Measurements from ENCODE around the gene DRGX.

DRGX gene

DNA sequence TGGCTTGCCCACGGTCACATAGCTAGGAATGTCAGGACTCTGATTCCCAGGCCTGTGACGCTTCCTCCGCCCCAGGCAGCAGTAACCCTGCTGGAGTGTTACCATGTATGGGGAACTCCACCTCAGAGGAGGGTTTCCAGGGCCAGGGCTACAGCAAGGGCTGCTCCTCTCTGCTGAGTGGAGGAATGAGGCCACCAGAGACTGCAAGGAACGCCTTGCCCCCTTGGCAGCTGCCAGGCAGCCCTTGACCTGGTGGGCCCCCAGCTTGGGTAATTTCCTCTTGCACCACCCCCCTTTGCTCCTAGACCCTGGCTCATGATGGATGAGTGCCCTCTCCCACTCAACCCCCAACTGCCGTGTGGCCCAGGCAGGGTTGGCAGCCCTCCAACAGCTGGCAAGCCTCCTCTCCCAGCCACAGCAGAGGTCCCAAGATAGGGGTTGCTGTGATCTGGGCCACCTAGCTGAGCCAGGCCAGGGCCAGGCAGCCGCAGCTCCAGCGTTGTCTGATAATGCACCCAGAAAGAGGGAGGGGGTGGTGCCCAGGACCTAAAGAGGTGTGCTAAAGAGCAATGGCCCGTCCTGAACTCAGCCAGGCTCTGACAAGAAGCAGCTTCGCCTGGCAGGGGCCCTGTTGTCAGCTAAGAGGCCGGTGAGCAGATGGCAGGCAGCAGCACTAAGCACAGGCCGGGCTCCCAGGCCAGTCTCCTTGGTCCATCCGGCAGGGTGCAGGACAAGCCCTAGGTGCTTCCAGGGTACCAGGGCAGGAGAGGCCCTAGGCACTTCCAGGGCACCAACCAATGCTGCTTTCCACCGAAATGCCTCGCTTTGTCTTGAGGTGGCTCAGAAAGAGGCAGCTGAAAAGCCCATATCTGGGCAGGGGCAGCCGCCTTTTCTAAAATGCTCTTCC is 35.4 kb downstream of the DRGX start:
- no peak for DNase-seq

- no peak for DNase-seq
These were observed 36.3 kb downstream of the DRGX start for GRCh38 chr10:49359349-49360270.

DNA sequence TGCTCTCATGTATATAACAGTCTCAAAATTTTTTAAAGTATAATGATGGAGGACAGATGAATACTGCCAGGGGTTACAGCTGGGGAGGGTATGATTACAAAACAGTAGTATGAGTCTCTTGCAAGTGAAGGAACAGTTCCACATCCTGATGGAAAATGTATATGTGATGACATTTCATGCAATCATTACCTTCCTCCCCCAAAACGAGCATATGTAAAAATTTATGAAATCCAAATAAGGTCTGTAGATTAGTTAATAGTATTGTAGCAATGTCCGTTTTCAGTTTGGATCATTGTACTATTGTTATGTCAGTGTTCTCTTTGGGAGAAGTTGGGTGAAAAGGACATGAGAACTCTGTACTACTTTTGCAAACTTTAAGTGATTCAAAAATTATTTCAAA is 38.0 kb downstream of the DRGX start:
- DNase-seq: no peak

GRCh38 chr10:49356944-49357343 is 38.9 kb downstream of the DRGX start:
- DNase-seq: no peak

DNA sequence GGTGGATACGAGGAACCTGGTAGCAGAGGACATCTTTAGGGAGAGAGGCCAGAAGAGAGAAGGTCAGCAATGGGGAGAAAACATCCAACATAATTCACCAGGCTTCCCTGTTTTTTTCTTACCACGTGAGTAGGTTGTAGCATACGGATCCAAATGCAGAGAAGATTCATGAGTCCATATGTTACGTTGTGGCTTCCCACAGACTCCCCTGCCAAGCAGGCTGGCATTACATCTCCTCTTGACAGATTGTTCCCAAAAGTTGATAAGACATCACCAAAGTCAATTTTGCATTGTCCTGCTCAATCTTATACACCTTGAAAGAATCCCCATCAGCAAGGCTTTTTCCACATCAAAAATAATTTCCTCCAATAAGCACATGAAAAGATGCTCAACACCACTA is 39.7 kb downstream of the DRGX start:
- no peak for DNase-seq

DNA sequence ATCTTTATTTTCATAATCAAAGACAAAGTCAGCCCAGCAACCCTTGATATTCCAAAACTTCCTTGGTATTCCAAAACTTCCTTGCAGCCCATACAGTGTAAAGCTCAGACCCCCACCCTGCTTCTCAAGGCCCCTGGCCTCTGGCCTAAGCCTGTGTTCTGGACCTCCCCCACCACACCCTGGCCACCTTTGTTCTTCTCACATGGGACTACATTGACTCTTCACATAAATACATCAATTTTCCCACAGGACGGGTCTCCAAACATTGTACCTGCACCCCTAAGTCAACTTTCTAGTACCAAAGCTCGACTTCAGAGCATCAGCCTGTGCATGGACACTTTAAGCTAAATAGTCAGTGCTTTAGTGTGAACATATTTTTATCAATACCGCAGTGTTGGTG is 40.7 kb downstream of the DRGX start:
- DNase-seq: no peak

GRCh38 chr10:49354593-49354992 is 41.3 kb downstream of the DRGX start:
- no peak for DNase-seq

DNA sequence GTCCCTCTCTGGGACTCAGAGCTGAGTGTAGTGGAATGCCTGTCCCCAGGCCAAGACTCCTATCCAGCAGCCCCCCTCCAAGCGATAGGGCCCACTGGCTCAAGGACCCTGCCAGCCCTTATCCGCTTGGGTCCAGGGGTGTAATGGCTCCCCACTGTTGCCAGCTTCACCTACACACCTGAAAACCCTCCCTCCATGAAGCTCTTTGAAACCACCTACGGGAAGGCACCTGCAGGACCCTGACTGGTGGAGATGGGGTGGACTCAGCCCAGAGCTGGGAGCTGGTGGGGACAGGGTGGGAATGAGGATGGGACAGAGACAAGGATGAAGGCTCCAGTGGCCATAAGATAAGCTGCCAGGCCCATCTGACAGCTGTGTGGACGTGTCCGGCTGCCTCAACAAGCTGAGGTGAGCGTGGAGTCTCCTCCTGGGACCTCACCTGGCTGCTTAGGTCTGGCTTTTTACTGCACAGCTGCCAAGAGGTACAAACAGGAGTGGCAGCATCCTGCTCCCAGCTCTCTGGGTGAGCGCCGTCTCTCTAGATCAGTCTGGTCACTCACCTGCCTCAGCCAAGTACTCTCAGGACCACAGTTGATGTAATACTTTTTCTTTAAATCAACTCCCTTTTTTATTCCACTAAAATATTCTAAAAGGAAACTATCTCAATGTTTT is 41.9 kb downstream of the DRGX start:
- DNase-seq: no peak

DNA sequence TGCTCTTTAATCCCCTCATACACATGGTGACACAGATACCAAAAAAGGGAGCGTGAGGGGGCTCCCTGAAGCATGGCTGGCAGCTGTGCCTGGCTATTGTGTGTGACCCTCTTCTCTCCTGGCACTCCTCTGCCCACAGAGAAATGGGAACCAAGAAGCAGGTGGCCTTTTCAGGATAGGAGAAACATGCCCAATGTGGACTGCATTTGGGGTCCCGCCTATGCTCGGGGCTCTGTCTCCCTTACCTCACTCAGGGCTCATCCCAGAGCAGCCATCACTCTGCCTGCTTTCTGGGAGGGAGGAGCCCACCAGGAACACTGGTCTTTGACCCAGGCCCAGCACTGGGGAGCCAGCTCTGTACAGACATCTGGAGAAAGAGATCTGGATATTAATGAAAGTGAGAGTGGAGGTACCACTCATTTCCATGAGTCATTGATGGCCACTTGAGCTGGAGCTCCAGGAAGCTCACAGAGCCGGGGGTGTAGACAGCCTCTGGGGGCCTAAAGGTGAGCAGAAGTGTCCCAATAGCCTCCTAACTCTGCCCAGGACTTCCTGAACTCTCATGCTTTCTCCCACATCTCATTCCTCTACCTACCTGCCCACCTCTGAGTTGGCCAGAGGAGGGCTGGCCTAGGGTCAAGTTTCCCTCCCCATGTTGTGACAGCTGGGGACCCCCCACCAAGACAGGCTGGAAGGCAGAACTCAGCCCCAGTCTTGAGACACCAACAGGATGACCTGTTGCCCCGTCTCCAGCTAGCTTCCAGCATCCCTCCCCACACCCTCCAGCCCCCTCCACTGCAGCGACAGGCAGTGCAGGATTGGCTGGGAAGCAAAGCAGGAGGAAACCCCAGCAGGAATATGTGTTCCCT is 42.6 kb downstream of the DRGX start:
- DNase-seq: no peak

DNA sequence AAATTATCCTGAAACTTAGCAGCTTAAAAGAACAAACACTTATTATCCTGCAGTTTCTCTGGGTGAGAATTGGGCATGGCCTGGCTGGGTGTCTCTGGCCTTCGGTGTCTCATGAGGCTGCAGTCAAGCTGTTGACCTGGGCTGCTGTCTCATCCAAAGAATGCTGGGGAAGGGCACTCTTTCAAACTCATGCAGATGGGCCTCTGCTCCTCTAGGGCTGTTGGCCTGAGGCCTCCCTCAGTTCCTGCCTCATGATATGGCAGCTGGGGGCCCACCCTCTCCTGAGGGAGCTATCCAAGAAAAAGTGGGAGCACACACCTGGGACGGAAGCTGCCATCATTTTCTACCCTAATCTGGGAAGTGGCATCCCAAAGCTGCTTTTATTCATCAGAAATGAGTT is 43.6 kb downstream of the DRGX start:
- DNase-seq: no peak

DNA sequence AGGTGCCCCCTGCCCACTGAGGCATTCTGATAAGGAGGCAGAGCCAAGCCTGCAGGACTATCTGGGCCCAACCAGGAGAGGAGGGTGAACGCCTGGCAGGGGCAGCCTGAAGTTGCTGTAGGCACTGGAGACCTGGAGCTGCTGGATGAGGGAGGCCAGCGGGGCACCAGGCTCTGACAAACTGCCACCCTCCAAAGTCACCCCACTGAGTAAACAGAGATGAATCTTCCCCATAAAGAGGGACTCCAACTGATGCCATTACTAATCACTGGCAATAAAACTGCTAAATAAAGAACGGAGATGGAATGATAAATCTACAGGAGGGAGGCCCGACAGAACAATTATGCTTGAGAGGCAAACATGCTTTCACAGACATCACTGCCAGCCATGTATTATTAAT is 44.2 kb downstream of the DRGX start:
- no peak for DNase-seq

DNA sequence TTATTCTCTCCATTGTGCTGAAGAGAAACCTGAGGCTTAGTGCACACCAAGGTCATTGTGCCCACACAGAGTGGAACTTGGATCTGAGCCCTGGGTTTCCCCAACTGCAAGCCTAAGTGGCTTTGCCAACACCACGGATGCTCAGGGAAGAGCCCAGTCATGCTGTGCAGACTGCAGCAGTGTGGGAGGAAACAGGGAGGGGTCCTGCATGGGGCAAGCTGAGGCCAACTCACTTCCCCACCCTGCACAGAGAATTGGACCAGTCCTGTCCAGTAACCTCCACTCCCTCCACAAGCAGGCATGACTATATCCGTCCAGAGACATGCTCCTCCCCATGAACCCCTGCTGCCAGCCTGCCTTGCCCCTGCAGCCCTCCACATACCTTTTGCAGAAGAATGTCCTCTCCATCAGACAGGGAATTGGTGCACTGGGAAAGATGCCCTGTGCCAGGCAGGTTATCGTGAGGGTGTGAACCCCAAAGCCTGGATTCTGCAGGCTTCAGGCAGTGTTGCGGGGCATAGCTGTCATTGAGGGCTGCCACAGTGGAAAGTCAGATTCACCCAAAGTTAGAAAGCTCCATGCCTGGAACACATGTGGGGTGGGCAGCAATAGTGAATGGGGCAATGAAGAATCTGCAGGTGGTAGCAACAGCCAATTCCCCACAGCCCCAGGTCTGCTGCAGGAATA is 44.9 kb downstream of the DRGX start:
- DNase-seq: no peak

GRCh38 chr10:49350138-49350537 is 45.8 kb downstream of the DRGX start:
- no peak for DNase-seq

DNA sequence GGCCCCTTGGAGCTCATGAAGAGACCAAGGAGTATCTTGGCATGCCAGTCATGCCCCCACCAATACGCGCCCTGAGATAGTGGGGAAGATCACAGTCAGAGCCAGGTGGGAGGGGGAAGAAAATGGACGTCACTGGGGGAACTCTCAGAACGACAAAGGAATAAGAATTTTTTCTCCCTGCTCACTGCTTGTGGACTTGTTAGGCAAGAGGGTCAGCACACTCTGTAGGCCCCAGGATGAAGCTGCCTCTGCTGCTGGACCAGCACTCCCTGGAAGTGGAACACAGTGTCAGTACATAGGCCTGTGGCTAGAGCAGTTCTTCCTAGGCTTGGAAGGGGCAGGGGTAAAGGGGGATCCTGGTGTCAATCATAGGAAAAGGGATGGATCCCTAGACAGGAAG is 46.5 kb downstream of the DRGX start:
- no peak for DNase-seq

DNA sequence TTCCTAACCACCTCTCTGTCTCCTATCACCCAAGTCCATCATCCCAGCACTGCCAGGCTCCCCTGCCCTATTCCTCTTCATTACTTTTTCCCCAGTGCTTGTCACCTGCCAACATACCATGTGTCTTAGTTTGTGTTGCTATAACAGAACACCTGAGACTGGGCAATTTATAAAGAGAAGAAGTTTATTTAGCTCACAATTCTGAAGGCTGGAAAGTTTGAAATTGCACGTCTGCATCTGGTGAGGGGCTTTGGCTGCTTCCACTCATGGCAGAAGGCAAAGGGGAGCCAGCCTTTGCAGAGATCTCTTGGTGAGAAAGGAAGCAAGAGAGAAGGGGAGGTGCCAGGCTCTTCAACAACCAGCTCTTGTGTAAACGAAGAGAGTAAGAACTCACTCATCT is 47.3 kb downstream of the DRGX start:
- no peak for DNase-seq

GRCh38 chr10:49347827-49348226 is 48.1 kb downstream of the DRGX start:
- DNase-seq: no peak

DNA sequence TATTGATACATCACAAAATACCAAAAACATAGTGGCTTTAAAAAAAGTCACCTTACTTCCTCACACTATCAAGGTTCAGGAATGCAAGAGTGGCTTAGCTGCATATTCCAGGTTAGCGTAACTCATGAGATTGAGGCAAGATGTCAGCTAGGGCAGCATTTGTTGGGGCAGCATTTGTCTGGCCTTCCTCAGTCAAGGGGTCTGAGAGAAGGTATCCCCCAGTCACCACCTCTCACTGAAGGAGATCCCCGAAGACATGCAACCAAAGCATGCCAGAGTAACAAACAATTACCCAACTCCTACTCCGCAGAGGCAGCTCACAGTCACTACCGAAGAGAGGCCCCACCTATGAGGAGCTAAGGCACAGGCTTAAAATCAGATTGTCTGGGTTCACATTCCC is 48.5 kb downstream of the DRGX start:
- no peak for DNase-seq

- DNase-seq: no peak
These were observed 51.0 kb downstream of the DRGX start for GRCh38 chr10:49344840-49345239.

DNA sequence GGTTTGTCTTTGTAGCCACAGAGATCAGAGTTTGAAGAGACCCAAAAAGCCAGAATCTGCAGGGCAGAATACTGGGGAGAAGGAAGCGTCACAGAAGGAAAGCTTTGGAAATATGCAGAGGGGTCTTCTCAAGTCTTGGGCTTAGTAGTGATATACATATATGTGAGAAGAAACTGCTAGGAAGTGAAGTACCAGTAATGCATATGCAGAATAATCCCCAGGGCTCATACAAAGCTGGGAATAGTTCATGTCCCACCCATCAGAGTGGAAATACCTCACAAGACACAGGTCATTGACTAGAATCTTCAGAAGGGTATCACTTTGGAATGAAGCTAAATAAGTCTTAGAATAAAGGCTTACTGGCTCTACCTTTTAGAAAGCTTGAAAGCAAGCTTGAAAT is 57.3 kb downstream of the DRGX start:
- DNase-seq: no peak

DNA sequence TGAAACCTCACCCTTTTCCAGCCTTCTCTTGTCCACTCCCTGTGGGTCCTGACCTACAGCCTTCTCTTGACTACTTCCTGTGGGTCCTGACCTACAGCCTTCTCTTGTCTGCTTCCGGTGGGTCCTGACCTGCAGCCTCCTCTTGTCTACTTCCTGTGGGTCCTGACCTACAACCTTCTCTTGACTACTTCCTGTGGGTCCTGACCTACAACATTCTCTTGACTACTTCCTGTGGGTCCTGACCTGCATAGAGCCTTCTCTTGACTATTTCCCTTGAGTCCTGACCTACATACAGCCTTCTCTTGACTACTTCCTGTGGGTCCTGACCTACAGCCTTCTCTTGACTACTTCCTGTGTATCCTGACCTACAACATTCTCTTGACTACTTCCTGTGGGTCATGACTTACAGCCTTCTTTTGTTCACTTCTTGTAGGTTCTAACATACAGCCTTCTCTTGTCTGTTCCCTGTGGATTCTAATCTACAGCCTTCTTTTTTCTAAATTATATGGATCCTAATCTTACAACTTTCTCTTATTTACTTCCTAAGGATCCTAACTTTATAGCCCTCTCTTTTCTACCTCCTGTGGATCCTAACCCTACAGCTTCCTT is 60.4 kb downstream of the DRGX start:
- no peak for DNase-seq

DNA sequence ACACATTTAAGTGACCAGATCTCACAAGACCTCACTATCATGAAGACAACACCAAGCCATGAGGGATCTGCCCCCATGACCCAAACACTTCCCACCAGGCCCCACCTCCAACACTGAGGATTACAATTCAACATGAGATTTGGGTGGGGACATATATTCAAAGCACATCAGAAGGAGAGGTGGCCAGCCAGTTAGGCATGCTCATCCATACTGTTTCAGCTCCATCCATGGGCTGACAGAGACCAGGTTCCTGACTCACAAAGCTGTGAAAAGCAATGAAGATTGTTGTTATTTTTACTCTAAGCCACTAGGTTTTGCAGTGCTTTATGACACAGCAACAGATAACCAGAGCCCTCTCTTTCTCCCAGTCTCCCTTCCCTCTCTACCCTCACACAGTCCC is 60.9 kb downstream of the DRGX start:
- no peak for DNase-seq
